Endothelial cell of umbilical vein (primary cell): ENCODE data around the gene SAMD4B.

ENCODE experiments used
- EZH2 ChIP-seq: IDR thresholded peaks from 2 replicates; pipeline ENCODE4 v1.6.1; 2012; ENCODE audit warnings: borderline replicate concordance, low read depth, mild to moderate bottlenecking, moderate library complexity, low read length, inconsistent platforms; ENCODE audit not compliant: severe bottlenecking
- POLR2A ChIP-seq: IDR thresholded peaks from 2 replicates; pipeline ENCODE4 v1.6.1; 2012; ENCODE audit warnings: low read depth, mild to moderate bottlenecking, control low read depth, low read length
- POLR2AphosphoS5 ChIP-seq: IDR thresholded peaks from 2 replicates; pipeline ENCODE4 v1.6.1; 2012; ENCODE audit warnings: low read depth, mild to moderate bottlenecking, control low read depth, low read length, moderate library complexity; ENCODE audit not compliant: insufficient read depth
- TF ChIP-seq, protein P1 (sequence below), 2 donors: IDR thresholded peaks; 1 replicate in 1 of 2; 2 replicates in 1 of 2; pipeline ENCODE4 v1.5.1; 2011; ENCODE audit warnings: low read length in 2 of 2, mild to moderate bottlenecking in 2 of 2, moderate library complexity in 2 of 2, control low read depth in 1 of 2, inconsistent platforms in 1 of 2, low read depth in 1 of 2; ENCODE audit not compliant: insufficient read depth in 1 of 2; ENCODE audit errors: extremely low read depth in 1 of 2

DNA sequence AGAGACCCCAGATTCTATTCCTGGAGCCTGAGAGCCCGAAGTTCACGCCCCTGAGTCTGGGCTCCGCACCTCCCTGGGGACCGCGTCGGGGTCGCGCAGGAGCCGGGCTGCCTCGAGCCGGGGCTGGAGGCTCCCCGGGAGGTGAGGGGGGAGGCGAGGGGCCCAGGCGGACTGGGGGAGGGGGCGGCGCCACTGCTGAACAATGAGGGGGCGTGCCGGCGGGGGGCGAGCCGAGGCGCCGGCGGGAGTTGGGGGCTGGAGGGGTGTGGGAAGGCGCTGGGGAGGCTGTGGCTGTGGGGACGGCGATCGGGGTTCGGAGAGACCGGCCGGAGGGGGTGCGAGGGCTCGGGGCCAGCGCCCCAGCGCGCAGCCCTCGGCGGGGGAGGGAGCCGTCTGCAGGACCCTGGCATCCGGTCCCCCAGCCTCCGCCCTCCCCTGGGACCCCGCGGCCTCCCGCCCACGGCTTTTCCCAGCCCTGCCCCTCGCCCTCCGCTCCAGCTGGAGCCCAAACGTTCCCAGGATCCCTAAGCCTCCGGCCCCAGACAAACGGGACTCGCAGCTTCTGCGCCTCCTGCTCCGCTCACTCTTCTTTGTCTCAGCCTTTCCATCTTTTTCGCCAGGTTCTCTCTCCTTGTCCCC, 71.2 kb downstream of the SAMD4B start:
- TF ChIP-seq, protein P1, sequence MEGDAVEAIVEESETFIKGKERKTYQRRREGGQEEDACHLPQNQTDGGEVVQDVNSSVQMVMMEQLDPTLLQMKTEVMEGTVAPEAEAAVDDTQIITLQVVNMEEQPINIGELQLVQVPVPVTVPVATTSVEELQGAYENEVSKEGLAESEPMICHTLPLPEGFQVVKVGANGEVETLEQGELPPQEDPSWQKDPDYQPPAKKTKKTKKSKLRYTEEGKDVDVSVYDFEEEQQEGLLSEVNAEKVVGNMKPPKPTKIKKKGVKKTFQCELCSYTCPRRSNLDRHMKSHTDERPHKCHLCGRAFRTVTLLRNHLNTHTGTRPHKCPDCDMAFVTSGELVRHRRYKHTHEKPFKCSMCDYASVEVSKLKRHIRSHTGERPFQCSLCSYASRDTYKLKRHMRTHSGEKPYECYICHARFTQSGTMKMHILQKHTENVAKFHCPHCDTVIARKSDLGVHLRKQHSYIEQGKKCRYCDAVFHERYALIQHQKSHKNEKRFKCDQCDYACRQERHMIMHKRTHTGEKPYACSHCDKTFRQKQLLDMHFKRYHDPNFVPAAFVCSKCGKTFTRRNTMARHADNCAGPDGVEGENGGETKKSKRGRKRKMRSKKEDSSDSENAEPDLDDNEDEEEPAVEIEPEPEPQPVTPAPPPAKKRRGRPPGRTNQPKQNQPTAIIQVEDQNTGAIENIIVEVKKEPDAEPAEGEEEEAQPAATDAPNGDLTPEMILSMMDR (IDR thresholded peaks at IDR 0.05; ENCODE audit: extremely low read depth in 1 of 2, insufficient read depth in 1 of 2, low read depth in 1 of 2, low read length in 2 of 2) = no peak
- TF ChIP-seq POLR2AphosphoS5 (no peak), POLR2A (peak; percentile 62), EZH2 (no peak)
